GM21723 (cell line): ENCODE results near the gene ZFYVE28.

ENCODE experiments used
- ATAC-seq: cut with Tn5 transposase; IDR thresholded peaks from one replicate; pipeline ENCODE4 v1.9.1; 2021; ENCODE audit warnings: mild to moderate bottlenecking, moderate library complexity; ENCODE audit not compliant: unreplicated experiment

The ZFYVE28 gene

DNA sequence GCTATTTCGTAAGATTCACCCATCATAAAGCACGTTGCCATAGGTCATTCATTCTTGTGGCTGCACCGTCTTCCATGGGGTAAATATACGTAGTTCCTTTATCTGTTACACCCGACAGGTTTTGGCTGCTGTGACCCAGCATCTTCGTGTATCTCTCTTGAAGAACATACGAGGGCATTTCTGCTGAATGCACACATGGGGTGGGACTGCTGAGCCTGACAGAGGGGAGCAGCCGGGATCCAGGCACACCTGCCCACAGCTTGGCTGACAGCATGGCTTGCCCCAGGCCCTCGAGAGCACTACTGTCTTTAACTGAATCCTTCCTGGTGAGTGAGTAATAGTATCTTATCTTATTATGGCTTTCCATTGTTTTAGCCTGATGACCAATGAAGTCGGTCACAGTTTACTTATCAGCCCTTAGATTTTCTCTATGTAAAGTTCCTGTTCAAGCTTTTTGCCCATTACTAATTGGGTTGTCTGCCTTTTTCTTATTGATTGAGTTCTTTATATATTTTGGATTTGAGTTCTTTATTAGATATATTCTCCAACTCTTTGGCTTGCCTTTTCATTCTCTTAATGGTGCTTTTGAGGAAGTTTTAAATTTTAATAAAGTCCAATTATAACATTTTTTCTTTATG, 111.6 kb downstream of the ZFYVE28 start:
- no peak for ATAC-seq

DNA sequence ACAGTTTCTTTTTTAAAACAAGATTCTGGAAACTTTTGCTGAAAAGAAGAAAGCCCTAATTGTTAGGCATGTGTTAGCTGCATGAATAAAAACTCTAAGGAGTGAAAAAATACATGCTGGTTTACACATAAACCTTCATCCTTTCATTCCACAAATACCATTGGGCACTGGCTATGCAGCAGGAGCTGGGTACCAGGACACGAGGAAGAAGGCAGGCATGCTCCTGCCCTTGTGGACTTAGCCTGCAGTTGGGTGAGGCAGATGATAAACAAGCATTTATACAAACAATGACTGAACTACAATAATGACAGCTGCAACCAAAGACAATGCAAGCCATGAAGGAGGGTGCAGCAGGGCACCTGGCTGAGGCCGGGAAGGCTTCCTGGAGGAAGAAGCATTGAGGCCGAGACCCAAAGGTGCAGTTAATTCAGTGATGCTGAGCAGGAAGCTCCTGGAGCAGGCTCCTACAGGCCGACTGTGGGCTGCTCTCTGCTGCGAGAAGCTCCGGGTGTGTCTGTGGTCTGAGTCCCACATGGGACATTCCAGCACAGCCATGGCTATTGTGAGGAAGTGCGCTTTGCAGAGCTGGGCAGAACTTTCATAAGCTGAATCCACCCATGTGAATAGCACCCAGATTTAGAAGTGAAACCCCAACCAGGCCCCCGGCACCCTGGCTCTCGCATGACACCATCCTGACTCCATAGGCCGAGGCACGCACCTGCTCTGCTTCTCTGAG, 112.5 kb downstream of the ZFYVE28 start:
- ATAC-seq = no peak

DNA sequence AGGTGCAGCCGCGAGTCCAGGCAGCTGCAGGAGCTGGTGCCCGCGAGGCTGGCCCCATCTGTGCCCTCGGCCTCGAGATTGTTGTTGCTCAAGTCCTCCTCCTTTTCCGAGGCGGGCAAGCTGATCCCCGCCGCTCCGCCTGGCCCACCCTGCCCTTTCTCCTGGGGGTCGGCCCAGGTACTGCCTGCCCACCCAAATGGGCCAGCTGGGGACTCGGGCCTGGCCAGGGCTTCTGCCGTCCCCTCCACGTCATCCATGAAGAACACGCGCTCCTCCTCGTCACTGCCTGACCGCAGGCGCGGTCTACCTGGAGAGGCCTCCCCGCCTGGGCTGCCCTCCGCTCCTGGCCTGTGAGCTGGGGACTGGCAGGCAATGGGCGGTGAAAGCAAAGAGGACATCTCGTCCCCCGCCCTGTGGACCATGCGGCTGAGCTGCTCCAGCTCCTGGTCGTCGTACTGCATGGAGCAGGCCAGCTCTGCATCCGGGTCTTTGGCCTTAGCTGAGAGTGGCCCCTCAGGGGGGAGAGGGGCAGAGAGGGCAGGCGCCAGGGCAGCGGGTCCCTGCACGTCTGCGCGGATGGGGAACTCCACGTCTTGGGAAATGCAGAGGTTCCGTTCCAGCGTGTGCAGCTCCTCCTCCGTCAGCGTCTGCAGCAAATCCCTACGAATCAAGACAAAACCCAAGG, 113.4 kb downstream of the ZFYVE28 start:
- no peak for ATAC-seq

DNA sequence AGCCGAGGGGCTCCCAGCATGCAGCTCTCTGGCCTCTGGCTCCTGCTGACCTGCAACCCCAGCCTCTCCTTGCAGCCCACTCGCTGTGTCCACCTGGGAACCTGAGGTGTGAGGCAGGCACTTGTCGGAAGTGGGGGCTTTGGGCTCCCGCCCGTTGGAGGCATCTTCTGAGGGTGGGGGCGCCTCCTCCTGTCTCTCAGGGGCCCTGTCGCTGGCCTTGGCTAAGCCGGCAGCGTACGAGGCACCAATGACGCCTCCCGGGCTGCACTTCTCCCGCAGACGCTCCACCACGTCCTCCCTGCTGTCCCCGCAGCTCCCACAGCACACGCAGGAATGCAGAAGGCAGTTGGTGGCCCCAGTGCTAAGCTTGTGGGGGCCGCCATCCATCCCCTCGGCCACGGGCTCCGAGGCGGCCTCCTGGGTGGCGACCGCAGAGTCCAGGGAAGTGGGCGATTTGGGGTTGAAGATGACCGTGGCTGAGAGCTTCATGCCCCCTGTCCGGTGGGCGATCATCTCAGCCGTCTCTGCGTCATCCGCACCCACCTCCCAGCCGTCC, 114.0 kb downstream of the ZFYVE28 start:
- no peak for ATAC-seq

DNA sequence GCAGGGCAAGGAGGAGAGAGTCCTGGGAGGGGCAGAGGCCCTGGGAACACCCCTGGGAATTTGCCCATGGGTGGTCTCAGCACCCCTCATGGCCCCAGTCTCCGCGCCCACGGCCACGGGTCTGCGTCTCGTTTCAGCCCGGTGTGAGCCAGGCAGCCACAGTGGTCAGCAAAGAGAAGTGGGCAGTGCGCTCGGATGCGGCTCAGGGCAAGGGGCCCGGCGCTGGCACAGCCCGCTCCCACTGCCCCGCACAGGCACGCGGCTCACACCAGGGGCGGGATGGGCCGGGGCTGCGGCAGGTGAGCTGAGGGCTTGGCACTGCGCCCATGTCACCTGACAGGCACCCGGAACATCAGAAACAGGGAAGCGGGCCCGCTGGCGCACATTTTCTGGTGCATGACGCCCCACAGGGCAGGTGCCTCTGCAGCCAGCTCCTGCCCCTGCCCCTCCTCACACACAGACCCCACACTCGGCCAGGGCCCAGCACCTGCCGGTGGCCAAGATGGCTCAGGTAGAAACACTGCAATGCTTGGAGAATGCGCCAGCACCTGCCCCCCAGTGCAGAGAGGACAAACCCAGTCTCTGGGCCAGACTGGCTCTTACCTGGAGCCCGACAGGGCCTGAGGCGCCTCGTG, 114.6 kb downstream of the ZFYVE28 start:
- ATAC-seq = no peak

DNA sequence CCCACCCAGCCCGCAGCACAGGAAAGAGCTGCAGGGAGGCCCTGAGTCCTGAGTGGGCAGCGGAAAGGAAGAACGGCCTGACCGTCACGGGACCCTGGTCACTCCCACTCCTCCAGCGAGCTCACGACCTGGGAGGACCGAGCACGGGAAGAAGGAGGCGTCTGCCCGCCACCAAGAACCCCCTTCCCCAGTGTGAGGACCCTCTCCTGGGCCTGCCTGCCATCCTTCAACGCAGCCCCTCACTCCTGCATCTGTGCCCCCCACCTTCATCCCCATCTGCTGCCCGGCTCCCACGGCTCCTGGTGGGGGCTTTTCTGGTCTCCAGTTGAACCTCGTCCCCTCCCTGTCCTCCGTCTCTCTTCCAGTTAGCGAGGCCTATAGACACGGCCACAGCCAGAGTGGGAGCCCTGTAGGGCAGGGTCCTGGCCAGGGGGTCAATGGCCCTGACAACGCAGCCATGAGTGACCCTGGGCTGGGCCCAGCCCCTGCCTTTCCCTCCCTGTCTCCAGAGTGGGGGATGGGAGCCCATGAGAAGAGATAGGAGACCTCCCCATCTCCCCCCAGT, 115.2 kb downstream of the ZFYVE28 start:
- no peak for ATAC-seq

DNA sequence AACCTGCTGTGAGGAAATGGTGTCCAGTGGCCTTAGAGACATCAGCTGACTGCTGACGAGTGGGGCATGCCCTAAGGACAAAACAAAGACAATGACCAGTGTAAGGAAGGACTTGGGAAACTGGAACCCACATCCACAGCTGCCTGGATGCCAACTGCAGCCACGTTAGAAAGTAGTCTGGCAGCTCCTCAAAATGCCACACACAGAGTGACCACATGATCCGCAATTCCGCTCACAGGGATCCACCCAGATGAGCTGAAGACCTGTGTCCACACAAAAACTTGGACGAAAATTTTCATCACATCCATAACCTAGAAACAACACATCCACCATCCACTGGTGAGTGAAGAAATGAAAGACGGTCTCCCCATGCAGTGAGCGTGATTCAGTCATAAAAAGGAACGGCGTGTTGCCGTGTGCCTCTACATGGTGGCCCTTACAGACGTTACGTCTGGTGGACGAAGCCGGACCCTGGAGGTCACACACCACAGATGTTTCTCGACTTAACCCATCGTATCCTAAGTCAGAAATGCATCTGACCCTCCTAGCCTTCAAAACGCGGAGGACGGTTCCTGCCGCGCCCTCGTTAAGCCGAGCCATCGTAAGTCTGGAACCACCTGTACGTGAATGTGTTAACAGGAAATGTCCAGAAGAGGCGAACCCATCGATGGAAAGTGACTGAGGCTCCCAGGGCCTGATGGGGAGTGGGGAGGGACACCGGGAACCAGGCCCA, 115.9 kb downstream of the ZFYVE28 start:
- ATAC-seq = no peak

DNA sequence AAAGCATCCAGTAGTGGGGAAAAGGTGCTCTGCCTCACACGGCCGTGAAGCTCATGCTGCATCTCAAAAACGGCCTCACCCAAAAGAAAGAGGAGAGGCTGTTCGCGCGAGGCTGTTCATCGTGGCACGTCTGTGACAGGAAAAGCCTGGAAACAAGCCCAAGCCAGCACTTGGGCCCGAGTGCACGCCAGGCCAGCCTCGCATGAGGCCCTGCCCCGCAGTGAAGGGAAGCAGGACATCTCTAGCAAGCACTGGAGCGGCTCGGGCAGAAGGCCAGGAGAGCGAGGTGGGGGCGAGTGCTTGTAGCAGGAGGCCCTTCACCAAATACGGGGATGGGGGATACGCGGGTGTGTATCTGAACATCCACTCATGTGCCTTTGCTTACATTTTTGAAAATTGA, 116.6 kb downstream of the ZFYVE28 start:
- ATAC-seq = no peak

DNA sequence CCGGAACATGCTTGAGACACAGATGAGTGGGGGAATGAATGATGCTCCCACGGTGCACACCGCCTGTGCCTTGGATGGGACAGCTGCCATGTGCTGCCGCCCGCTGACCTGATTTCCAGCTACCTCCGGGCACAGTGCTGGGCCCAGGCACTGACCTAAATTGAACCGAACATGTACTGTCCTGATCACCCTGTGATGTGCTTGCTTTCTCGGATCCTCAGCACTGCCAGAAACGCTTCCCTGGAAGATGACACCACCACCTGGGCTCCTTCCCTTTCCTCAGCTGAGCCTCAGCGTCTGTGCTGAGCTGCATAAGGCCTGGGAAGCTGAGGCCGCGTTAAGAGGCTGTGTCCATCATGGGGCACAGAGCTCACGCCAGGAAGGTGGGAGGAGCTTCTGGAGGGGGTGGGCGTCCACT, 117.2 kb downstream of the ZFYVE28 start:
- ATAC-seq = no peak

DNA sequence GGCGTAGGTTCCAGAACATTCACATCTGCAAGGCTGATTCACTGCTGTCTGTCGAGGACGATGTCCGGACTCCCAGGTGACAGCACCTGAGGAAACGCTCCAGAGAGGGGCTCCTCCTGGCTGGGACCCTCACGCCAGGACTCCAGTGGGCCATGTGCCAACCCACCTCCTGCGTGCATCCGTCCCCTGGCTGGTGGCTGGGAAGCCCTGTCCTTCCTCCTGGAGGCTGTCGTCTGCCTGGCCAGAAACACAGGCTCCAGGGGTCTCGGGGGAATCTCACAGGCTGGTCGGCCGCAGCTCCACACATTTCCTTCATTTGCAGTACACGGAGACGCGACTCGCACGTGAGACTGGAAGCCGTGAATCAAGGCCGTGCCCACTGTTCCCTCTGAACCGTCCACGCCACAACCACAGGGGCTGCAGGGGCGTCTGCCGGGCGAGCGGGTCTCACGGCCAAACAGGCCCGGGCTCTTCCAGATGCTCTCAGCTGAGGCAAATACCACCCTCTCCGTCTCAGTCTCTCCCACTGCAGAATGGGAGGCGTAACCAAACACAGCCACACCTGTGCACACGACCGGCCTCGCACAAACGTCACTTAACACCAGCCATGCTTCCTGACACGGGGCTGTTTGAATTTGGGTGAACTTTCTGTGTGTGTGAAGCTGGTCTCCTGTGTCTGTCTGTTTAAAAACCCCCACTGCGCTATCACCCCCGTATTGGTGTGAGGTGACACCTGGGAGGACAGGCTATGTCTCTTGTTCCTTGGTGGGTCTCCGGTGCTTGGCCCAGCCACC, 117.8 kb downstream of the ZFYVE28 start:
- no peak for ATAC-seq

DNA sequence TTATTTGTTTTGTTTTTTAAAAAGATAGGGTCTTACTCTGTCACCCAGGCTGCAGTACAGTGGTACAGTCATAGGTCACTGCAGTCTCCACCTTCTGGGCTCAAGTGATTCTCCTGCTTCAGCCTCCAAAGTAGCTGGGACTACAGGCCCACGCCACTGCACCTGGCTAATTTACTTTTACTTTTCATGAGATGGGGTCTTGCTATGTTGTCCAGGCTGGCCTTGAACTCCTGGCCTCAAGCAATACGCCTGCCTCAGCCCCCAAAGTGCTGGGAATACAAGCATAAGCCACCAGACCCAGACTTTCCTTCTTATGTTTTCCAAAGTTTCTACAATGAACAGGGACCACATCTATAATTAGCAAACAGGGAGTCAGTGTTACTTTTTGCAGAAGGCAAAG, 118.7 kb downstream of the ZFYVE28 start:
- ATAC-seq = no peak

DNA sequence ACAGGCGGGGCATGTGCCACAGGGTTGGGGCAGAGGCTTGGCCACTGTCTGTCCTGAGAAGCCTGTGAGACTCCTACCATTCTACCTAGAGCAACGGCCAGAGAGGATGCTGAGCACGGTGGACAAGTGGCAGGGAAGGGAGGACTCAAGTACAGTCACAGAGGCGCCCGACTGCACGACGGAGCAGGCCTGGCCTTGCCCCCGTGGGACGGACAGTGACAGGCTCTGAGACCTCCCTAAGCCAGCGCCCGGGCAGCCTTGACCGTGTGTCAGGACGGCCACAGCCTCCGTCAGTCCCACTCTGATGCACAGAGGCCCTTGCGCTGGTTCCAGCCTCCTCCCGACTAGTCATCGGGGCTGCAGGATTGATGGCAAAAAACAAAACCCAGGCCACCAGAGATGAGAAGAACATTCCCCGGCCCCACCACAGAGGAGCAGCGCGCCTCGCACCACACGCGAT, 119.9 kb downstream of the ZFYVE28 start:
- no peak for ATAC-seq

DNA sequence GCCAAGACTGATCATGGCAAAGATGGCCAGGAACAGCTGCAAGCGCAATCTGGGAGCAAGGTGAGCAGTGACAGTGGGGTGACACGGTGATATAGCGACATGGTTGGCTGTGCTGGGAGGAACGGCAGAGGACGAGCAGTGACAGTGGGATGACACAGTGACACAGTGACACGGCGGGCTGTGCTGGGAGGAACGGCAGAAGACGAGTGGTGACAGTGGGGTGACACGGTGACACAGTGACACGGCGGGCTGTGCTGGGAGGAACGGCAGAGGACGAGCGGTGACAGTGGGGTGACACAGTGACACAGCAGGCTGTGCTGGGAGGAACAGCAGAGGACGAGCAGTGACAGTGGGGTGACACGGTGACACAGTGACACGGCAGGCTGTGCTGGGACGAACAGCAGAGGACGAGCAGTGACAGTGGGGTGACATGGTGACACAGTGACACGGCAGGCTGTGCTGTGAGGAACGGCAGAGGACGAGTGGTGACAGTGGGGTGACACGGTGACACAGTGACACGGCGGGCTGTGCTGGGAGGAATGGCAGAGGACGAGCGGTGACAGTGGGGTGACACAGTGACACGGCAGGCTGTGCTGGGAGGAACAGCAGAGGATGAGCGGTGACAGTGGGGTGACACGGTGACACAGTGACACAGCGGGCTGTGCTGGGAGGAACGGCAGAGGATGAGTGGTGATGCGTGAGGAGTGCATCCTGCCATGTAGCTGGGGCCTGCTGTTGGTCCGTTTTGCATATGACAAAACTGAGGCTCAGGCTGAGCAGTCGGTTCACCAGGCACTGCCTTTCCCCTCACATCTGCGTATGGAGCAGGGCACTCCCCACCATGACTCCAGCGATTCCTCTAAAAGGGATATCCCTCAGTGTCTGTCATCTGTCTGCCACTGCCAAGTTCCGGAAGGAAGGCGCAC, 120.6 kb downstream of the ZFYVE28 start:
- ATAC-seq = no peak

DNA sequence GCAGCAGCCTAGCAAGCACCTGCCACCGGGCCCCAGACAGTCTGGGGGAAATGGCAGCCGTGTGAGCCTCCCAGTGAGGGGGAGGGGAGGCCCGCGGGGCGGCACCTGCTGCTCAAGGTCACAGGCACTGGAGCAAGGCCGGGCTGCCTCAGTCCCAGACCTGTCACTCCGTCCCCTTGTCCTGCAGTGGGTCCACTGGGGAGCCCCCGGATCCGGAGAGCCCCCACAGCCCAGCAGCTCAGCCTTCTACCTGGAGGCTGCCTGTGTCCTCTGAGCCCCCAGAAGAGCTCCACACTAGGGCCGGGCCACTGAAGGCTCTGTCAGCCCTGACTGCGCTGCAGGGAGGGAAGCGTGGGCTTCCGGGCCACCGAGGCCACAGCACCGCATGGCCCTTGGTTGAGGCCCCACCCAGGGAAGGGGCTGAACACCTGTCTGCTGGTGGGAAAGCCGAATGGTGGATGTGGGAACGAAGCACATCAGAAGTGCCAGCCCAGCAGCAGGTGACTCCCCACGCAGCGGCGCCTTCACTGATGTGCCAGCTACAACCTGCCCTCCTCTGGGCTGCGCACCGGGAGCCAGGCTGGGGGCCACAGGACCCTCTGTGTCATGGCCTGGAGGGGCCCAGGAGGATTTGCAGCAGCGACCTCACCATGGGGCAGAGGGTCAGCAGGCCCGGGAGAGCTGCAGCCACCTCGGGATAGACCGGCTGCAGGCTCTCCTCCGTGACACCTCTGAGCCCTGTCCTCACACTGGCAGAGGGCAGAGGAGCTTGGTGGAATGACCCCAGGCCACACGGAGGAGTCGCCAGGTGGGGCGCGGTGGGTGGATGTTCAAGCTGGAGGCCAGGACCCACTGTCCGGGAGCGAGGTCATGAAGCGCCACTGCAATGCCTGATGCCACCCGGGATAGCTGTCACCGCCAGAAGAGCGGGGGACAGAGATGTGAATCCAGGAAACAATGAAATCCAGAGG, 121.5 kb downstream of the ZFYVE28 start:
- ATAC-seq = no peak

DNA sequence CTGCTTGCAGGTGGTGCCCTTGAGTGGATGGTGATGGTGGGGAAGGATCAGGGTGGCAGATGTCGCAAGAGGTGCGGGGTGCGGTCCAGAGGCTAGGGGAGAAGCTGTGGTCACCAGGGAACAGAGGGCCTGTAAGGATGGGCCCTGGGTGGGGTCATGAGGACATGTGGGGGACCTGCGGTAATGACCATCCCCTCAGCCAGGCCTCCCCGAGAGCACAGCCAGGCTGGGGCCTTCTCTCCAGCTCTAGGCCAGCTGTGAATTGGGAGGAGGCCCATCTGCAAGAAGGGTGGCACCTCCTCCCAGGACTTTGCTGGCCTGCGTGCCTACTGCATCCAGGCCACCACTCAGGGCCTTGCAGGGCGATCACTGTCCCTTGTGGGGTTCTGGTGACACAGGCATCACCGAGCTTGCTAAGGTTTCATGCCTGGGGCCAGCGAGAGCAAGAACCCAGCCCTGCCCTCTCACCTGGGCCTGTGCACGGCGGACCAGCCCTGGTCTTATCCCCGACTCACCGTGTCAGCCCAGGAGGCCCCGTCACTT, 122.5 kb downstream of the ZFYVE28 start:
- no peak for ATAC-seq

DNA sequence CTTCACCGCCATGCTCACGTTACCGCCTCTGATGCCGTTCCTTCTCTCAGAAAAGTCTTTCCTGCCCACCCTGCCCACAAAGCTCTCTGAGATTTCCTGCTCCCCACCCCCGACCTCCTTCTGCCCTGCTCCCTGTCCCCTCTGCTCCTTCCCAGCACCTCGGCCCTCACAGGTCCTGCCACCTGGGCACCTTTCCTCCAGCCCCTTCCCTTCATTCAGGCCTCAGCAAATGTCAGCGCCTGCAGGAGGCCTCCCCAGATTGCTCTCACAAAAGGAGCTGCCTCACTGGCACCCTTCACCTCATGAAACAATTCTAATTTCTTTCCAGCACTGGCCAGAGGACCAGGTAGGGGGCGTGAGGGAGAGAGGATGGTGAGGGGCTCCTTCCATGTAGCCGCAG, 122.9 kb downstream of the ZFYVE28 start:
- no peak for ATAC-seq

DNA sequence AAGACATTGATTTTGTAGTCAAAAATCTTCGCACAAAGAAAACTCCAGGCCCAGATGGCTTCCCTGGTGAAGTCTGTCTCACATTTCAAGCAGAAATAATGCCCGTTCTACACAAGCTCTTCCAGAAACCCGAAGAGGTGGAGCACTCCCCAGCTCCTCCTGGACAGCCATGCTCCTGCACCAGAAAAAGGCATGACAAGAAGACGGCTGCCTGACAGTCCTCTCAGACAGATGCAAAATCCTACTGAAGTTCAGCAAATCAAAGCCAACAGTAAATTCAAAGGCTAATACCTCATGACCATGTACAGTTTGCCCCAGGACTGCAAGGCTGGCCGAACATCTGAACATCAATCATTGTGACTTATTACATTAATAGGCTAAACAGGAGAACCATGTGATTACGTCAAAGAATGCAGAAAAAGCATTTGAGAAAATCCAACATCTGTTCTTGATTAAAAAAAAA, 125.8 kb downstream of the ZFYVE28 start:
- ATAC-seq = no peak
